NCI-H345 (cell line): Measurements from ENCODE around the gene DNER.

Experiments used
- DNase-seq: peaks from one replicate; lab custom pipeline; 2025; lab: John Stamatoyannopoulos, UW

Gene DNER

DNA sequence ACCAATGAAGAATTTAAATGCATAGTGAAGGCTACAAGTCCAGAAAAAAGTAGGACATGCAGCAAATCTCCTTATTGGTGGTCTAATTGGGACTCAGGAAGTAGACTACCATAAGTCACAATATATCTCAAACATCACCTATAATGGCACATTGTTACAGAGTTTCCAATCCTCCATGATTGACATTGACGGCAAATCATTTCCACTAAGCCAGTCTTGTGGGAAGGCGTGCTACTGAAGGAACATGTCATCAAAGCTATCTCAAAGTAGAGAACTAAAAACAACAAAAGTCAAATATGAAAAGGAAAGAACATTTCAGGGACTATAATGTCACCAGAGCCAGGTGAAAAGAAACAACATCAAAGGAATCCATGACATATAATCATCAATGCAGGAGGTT, 276.9 kb downstream of the DNER start:
- DNase-seq = no peak

DNA sequence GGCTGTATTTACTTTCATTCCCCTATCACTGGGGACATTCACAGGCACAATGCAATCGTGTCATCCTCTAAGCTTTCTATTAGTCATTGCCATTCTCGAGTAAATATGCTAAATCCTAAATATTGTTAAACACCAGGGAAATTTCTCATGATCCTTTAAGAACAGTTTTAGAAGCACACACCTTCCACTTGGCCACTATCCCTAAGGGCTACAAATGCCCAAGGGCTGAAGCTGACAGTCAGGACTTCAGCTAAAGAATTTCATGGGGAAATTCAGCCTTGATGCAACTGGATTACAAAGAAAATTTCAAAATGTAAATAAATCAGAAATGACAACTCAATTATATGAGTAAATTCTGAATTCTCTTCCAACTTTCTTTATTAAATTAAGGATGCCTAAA, 280.2 kb downstream of the DNER start:
- no peak for DNase-seq

DNA sequence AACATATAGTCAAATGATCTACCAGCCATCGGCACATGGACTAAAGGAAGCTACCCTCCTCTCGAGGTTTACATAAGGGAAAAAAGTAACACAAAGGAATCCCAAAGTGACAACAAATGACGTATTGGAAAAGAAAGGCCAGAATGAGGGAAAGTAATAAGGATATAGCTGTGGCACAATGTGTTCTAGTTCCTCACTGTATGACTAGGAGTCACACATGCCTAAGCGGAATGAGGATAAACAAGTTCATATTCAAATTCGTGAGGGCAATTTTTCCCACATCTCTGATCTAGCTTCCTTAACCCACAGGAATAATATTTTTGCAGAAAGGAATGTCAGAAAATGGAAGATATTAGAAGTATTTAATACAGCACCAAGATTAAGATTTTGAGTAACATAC, 281.0 kb downstream of the DNER start:
- DNase-seq = no peak

DNA sequence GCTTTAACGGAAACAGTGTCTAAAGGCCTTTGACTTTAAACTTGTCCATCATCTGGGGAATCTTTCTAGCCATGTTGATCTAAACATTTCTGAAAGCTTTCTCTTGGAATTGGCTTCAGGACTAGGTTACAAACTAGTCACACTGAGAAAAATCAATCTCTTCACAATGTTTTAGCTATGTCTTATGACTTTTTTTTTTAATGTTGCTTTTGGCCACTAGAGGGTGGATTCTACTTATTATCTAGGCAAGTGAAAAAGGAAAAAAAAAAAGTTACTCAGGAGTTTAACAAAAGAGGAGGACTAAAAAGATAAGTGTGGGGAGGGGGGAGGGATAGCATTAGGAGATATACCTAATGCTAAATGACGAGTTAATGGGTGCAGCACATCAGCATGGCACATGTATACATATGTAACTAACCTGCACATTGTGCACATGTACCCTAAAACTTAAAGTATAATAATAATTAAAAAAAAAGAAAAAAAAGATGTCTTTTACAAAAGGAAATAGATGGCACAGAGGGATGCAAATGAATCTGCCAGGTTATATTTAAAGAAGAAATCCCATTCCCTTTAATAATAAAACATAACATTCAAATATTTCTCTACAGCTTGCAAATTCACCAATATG, 282.9 kb downstream of the DNER start:
- peak; percentile 39 for DNase-seq

DNA sequence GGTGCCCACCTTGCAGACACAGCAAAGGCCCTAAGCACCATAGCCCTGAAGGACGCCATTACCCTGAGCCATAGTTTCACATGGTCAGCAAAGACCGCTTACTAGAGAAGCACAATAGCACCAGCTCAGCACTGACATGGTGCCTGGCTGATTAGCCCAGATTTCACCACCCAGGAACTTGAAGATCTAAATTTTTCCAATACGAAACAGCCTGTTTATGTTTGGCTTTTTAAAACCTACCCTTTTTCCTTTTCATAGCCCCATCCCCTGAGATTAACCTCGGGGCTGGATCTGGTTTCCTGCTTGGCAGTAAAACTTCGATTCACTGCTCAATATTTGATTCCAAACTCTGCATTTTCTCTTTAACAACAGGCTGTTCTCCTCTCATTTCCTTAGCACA, 284.8 kb downstream of the DNER start:
- DNase-seq = no peak

DNA sequence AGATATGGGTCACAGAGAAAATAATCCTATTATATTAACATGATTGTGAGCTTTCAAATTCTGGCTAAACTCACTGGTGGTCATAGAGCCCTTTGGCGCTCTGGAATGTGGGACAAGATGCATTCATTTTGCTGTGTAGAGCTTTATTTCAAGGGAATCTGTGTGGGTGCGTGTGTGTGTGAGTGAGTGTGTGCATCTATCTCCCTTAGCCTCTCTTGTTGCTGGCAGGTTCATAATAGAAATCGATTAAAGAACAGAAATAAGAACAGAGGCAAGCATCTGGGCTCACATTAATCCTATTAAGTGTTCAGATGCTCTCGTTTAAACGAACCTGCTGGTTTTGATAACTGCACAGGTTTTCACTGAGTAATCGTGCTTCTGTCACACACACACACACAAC, 287.9 kb downstream of the DNER start:
- DNase-seq = no peak

DNA sequence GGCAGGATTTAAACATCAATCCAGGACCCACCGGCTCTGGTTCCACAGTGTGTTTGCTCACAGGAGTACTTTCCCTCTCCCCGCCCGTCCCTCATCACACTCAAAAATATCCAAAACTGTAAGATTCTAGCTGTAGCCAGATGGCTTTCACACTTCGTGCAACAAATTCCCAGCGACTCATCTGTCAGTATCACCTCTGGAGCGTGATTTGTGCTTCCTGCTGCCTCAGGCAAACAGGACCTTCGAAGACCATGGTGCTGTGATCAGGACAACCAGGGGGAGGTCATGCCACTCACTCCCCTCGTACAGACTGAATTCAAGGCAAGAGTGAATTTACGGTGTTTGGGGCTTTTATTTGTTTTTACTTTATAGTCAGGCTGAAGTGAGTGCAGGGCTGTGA, 288.8 kb downstream of the DNER start:
- DNase-seq = no peak

DNA sequence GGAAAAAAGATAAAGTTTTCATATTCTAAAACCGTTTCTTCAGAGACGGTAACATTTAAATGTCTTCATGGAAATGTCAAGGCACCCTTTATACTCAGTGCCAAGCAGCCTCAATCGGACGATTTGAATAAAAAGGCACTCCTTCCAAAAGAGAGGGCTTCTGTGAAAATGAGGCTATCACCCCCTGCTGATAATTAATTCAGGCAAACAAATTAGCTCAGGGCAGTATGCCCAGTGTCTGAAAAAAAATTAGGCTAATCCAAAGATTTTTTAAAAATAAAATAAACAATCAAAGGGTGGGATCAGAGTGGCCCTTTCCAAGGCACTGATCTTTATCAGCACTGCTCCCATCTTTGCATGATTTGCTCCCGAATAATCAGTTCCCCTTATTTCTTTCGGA, 292.3 kb downstream of the DNER start:
- no peak for DNase-seq

DNA sequence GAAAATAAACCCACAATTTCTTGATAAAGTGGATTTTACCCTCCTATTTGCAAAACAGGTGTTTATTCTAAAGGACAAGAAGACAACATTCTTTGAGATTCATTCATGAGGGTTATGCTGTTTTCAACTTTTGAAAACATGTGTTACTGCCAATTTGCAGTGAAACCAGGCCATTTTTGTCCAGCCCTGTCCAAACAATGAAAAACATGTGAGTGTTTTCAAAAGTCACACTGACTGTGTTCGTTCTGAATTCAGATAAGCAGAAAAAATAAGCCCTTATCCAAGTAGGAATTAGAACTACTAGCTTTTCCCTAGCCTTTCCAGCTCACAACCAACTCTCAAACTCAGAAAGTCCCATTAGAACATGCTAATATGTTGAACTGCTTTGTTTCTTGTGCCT, 295.2 kb downstream of the DNER start:
- no peak for DNase-seq

DNA sequence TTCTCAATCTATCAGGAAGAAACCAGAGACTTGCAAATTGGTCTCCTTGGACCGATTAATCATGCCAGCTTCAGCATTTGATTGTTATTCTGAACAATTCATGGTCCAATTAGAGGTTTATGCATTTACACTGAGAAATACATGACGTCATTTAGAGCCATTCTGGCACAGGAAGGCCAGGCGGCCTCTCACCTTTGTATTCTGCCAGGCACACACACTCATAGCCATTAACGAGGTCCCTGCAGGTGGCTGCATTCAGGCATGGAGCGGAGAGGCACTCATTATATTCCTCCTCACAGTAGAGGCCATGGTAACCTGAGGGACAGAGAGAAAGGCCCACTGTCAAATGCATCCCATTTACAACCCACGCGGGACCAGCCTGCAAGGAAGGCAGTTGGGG, 296.4 kb downstream of the DNER start:
- peak; percentile 91 for DNase-seq

DNA sequence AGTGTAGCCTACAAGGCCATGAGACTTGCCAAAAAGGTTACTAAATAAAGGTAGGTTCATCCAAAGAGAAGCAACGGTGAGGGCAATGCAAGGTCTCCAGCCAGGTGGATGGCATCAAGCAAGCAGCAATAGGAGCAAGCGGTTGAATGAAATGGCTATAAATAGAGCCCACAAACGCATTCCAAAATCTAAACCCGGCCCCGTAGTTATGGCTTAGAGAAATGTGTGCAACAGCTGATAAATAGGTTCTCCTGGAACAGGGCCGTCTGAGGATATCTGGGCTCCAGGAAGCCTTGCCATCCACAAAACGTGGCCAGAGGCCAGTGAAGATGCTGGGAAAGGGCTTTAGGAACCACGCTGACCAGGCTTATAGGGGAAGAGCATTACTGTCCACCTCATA, 297.2 kb downstream of the DNER start:
- DNase-seq = no peak

DNA sequence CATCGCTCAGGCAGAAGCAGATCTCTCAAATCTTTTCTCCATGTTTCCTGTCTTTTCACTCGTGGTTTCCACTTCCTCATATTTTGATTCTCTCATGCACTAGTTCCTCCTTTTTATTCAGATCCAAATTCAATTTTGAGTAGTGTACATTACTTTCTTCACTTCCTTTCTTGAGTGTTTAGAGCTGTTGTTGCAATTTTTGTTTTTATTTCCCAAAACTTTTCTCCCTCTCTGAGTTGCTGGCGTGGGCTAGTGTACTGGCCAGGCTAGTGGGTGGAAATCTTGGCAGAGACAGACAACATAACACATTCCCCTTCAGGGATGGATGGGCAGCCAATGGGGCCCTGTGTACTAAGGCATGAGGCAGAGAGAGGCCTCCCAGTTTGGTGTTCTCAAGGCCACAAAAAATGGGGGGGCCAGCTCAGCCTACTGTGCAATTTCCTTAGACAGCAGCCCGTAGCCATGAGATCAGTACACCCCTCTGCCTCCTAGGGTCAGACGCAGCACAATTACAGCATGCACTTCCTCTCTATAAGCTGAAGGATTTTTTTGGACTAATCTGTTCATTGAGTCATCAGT, 298.1 kb downstream of the DNER start:
- no peak for DNase-seq

DNA sequence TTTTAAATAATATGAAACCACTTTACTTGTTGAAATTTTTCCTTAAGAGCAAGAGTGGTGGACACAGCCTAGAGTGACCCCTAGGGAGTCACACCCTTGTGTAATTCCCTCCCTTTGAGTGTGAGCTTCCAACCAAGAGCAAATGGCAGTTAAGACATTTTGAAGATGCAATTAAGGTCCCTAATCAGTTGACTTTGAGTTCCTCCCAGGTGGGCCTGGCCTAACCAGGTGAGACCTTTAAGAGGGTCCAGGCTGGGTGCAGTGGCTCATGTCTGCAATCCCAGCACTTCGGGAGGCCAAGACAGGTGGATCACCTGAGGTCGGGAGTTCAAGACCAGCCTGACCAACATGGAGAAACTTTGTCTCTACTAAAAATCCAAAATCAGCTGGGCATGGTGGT, 299.7 kb downstream of the DNER start:
- no peak for DNase-seq

DNA sequence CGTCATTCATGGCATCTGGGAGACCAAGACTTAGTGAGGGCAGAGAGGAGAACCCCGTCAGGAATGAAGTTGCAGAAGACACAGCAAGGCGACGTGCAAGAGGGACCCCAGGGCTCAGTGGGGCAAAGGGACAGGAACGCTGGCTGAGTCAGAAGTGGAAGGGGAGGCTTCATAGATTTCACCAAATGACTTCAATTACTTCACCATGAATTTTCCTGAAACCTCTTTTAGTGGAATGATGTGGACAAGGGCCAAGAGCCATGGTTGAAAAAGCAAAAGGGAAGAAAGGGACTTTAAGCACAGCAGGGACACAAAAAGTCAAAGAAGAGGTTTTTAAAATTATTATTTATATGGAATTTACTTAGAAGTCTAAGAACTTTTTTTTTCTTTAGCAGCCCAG, 301.7 kb downstream of the DNER start:
- DNase-seq = no peak

DNA sequence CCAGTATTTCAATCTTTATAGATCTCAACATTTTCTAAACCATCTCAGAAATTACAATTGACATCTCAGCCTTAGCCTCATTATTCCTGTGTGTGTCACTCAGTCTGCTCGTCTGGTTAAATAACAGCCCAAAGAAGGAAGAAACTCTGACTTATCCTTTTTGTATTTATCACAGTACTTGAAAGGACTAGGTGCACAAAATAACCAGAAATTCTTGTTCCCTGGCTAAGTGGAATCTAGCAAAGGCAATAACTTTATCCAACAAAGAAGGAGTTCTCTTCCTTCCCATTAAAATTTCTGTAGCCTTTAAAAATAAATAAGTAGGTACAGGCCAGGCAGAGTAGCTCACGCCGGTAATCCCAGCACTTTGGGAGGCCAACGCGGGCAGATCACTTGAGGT, 303.4 kb downstream of the DNER start:
- DNase-seq = no peak

DNA sequence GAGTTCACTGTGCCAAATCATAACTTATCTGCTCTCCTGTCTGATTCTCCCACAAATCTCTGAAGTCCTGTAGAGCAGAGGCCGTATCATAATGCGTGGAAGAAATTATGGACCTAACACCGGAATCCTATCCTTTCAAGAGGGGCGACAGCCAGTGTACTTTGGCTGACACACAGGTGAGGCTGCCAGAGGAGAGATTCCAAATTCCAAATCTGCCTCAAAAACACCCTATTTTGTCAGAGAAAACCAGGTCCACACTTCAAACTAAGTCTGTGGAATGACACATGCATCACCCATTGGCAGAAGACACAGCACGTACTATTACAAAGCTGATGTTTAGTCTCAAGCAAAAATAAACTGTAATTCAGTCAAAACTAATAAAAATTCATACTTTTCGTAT, 304.1 kb downstream of the DNER start:
- DNase-seq = no peak

DNA sequence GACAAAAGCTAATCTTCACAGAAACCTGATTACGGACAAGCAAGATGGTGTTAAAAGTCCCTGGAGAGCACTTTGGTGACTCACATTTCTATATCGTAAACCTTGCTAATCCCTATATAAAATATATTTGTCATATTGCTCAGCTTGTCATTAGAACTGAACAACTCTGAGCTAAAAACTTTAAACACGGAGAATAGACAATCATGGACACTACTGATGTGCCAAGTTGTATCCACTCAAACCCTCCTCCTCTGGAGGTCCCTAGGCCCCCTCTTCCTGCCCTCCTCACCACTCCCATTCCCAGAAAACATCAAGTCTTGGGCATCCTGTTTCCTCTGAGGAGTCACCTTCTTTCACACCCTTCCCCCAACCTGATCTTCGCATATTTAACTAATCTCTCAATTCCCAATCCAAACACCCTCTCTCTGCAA, 304.6 kb downstream of the DNER start:
- no peak for DNase-seq

DNA sequence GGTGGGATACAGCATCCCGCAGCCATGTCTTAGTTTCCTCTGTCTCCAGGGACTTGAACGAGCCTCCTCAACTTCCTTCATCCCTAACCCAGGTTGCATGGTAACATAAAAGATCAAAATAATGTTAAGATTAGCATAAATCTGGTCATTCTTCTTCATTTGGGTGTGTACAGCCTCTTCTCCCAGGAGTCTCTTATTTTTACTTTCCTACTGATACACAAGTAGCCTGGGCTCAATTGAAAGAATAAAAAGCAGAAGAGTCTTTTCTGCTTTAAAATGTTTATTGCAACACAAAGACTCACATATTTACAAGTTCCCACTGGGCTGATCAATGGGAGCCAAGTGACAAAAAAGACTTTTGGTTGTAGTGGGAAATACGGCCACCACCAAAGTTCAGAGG, 305.4 kb downstream of the DNER start:
- DNase-seq = no peak

DNA sequence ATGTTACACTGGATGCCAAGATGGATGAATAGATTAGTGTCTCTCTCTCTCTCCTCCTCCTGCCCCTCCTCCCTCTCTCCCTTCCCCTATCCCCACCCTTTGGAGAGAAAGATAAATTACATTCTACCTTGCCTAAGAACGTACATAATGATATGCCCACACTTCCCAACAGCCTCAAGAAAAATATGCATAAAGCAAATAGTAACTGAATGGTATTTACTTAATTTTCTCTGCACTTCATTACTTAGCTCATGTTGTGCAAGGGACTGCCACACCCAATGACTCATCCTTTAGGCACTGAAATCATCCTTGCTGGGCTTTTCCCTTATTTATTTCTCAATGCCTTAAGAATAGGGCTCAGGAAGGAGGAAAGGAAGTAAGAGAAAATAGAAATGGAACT, 306.0 kb downstream of the DNER start:
- peak; percentile 19 for DNase-seq

DNA sequence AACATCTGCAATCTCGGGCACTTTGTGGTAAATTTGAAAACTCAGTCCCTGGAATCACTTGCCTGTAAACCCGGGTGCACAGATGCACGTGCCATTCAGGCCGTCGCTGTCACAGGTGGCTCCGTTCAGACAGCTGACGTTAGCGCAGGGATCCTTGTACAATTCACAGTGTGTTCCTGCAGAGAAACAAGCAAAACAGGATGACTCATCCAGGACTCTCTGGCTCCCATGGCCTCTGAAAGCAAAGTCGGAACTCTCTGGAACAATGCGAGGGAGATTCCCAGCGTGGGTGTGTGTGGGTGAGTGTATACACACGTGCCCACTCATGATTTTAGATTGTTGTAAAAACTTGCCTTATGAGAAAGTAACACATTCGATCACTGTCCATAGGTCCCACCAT, 307.2 kb downstream of the DNER start:
- peak; percentile 23 for DNase-seq

DNA sequence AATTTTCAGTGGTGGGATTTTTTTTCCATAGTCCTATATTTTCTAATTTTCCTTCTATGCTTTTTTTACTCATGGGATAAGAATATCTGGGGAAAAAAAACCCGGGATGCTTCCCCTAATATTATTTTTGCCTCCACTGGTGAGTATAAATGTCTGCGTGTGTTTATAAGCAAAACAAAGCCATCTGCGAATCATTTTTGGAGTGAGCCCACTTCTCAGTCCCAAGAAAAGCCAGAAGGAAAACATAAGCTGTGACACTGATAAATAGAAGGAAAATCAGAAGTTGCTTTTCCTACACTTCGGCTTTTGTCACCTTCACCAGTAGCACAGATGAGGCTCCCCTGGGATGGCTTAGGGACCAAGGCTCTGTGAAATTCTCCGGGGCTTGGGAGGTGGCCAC, 308.6 kb downstream of the DNER start:
- no peak for DNase-seq

DNA sequence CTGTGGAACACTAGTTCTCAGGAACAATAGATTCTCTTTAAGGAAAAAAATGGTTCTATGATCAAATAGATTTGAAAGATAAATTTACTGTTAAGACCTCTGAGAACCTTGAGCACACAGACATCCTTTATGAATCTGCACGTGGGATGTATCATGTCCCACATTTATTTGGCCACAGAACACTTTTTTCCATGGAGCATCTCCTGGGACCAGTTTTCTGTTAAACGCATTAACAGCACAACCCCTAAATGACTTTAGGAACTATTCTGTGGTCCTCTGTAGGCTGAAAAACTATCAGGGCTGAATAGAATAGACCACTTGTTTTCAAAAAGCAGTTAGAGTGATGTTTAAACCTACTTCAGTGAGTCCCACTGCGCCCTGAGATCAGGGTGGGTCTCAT, 311.1 kb downstream of the DNER start:
- DNase-seq = no peak

DNA sequence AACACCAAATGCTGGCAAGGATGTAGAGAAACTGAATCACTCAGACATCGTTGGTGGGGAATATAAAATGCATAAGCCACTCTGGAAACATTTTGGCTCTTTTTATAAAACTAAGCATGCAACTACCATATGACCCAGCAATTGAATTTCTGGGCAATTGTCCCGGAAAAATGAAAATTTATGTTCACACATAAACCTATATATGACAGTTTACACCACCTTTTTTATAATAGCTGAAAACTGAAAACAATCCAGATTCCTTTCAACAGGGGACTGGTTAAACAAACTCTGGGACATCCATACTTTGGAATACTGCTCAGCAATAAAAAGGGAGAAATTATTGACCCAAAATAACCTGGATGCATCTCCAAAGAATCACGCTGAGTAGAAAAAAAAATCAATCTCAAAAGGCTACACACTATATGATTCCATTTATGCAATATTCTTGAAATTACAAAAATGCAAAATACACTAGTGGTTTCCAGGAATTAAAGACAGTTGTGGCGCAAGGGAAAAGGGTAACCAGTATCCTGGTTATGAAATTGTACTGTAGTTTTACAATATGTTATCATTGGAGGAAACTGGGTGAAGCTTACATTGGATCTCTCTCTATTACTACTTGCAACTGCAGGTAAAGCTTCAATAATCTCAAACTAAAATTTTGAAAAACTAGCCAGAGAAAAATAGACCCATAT, 313.0 kb downstream of the DNER start:
- DNase-seq = no peak

DNA sequence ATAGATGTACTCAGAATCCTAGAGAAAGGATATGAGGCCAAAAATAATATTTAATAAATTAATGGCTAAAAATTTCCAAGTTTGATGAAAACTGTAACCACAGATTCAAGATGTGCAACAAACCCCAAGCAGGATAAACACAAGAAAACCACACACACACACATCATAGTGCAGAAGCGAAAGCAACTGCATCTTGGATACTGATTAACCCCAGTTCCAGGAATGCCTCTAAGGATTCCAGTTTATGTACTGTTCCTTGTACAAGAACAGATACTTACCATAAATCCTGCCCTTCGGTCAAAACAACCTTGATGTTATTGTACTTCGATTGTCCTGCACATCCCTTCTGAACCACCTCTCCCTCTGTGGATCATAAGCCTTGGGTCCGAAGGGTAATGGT, 320.4 kb downstream of the DNER start:
- DNase-seq = no peak
